B cell (primary cell): ENCODE results near the gene SDR39U1. TPM values are rescaled to one million over a fixed set of nuclear protein-coding genes. Genes with fewer than 3 reads are reported as not detected.

Experiments
- ATAC-seq: fragments of 200-7000 bp; cut with Tn5 transposase; one replicate; pipeline ENCODE4 v1.10.0; 2021; ENCODE audit warnings: low read depth, mild to moderate bottlenecking, moderate number of reproducible peaks, moderate library complexity
- CTCF ChIA-PET: fragments of 350-600 bp; sonication (Branson Sonifier 250); formaldehyde crosslinking; loops from one replicate; lab custom pipeline; 2021; ENCODE audit warnings: antibody characterized with exemption, inconsistent platforms; lab: Charles Lee
- POLR2A ChIA-PET: fragments of 350-600 bp; sonication (Branson Sonifier 250); formaldehyde crosslinking; loops from one replicate; lab custom pipeline; 2021; ENCODE audit warnings: antibody characterized with exemption; lab: Charles Lee
- DNase-seq: peaks from one replicate; pipeline ENCODE4 v3.0.0; 2013
- H2AFZ ChIP-seq: 2 replicates; pipeline ENCODE4 v1.6.1; 2012; ENCODE audit warnings: mild to moderate bottlenecking, low read depth, low read length; ENCODE audit not compliant: insufficient read depth, poor library complexity, severe bottlenecking
- H3K27ac ChIP-seq, 2 donors: 1 replicate in 1 of 2; 2 replicates in 1 of 2; pipeline ENCODE4 v1.5.1; 2012 to 2013; ENCODE audit warnings: low read length in 2 of 2, mild to moderate bottlenecking in 2 of 2, moderate library complexity in 1 of 2
- H3K27me3 ChIP-seq, 4 experiments: fragments of 200-600 bp in 1 of 4; sonication (generic) in 1 of 4; replicated peaks in 1 of 4; 1 replicate in 2 of 4; 2 replicates in 2 of 4; pipeline versions ENCODE4 v1.6.1 to v1.7.0; 2013 to 2016; ENCODE audit warnings: low read length in 3 of 4, mild to moderate bottlenecking in 2 of 4, mixed read lengths in 1 of 4, moderate library complexity in 1 of 4; ENCODE audit not compliant: insufficient read depth in 4 of 4, control insufficient read depth in 3 of 4; ENCODE audit errors: control extremely low read depth in 1 of 4
- H3K36me3 ChIP-seq, 2 experiments: replicated peaks in 1 of 2; 1 replicate in 1 of 2; 2 replicates in 1 of 2; pipeline versions ENCODE4 v1.6.1 to v1.7.1; 2013; ENCODE audit warnings: low read length in 1 of 2; ENCODE audit not compliant: insufficient read depth in 2 of 2, control insufficient read depth in 1 of 2; ENCODE audit errors: control extremely low read depth in 1 of 2, extremely low read depth in 1 of 2
- H3K4me1 ChIP-seq, 2 donors: fragments of 200-600 bp in 1 of 2; sonication (generic) in 1 of 2; 1 replicate in 1 of 2; 2 replicates in 1 of 2; pipeline versions ENCODE4 v1.5.1 to v1.6.1; 2013 to 2017; ENCODE audit warnings: low read length in 2 of 2; ENCODE audit not compliant: control insufficient read depth in 2 of 2, insufficient read depth in 2 of 2
- H3K4me2 ChIP-seq: replicated peaks from 2 replicates; pipeline ENCODE3; 2012; ENCODE audit warnings: mild to moderate bottlenecking, low read depth, low read length; ENCODE audit not compliant: poor library complexity, severe bottlenecking
- H3K4me3 ChIP-seq, 5 experiments: fragments of 200-600 bp in 1 of 5; sonication (generic) in 1 of 5; 1 replicate in 3 of 5; 2 replicates in 2 of 5; pipeline versions ENCODE4 v1.5.1 to v1.7.0; 2011 to 2016; ENCODE audit warnings: low read length in 4 of 5, mild to moderate bottlenecking in 4 of 5, low read depth in 2 of 5, control low read depth in 1 of 5, moderate library complexity in 1 of 5; ENCODE audit not compliant: insufficient read depth in 1 of 5; ENCODE audit errors: control extremely low read depth in 1 of 5, extremely low read depth in 1 of 5
- H3K79me2 ChIP-seq: fragments of 200-600 bp; sonication (generic); one replicate; pipeline ENCODE4 v1.6.0; 2016; ENCODE audit warnings: low read length; ENCODE audit not compliant: control insufficient read depth, insufficient read depth
- H3K9ac ChIP-seq: fragments of 200-600 bp; sonication (generic); 2 replicates; pipeline ENCODE4 v1.6.1; 2017; ENCODE audit warnings: mild to moderate bottlenecking, low read length, moderate library complexity
- H3K9me3 ChIP-seq, 3 donors: one replicate each; pipeline versions ENCODE4 v1.6.1 to v1.7.1; 2013; ENCODE audit warnings: low read length in 2 of 3; ENCODE audit not compliant: control insufficient read depth in 2 of 3, insufficient read depth in 1 of 3; ENCODE audit errors: control extremely low read depth in 1 of 3
- H4K20me1 ChIP-seq: 2 replicates; pipeline ENCODE4 v1.6.0; 2012; ENCODE audit warnings: mild to moderate bottlenecking, low read length; ENCODE audit not compliant: insufficient read depth, control insufficient read depth, poor library complexity, severe bottlenecking
- H3K27ac Mint-ChIP-seq: one replicate; pipeline ENCODE4 v1.8.0; 2021; ENCODE audit warnings: mixed read lengths
- H3K27me3 Mint-ChIP-seq: one replicate; pipeline ENCODE4 v1.8.0; 2021; ENCODE audit warnings: mixed read lengths
- H3K4me1 Mint-ChIP-seq: one replicate; pipeline ENCODE4 v1.8.0; 2021; ENCODE audit warnings: mixed read lengths
- H3K4me3 Mint-ChIP-seq: one replicate; pipeline ENCODE4 v1.8.0; 2021; ENCODE audit warnings: mixed read lengths
- H3K9me3 Mint-ChIP-seq: one replicate; pipeline ENCODE4 v1.8.0; 2022; ENCODE audit warnings: mixed read lengths; ENCODE audit not compliant: insufficient read depth
- CTCF ChIP-seq: fragments of 200-600 bp; IDR thresholded peaks from one replicate; pipeline ENCODE4 v1.8.0; 2022; ENCODE audit warnings: antibody characterized with exemption, mild to moderate bottlenecking
- EZH2 ChIP-seq: IDR thresholded peaks from 2 replicates; pipeline ENCODE4 v1.6.1; 2012; ENCODE audit warnings: borderline replicate concordance, low read depth, mild to moderate bottlenecking, moderate library complexity, low read length; ENCODE audit not compliant: insufficient read depth, poor library complexity, severe bottlenecking
- WGBS: methylation state at CpG from one replicate; pipeline ENCODE4 v1.1.5; 2013; ENCODE audit warnings: missing lambda C conversion rate; ENCODE audit not compliant: insufficient coverage; 5-methylcytosine and 5-hydroxymethylcytosine counted together
- intact Hi-C: fragments of 100-400 bp; cut with micrococcal nuclease; formaldehyde crosslinking; loops from one replicate; pipeline ENCODE4 v1.10.0; 2022
- polyA plus RNA-seq: library from polyadenylated mRNA; depleted of rRNA; stranded (reverse); fragments of >200 nt; gene quantifications from 2 replicates; pipeline ENCODE4 v1.2.3, GENCODE V29; 2012
- total RNA-seq, 2 donors: library from RNA; stranded (reverse); fragments of 120-200 nt in 1 of 2; gene quantifications; 1 replicate in 1 of 2; 2 replicates in 1 of 2; pipeline versions ENCODE4 v1.2.3 to v1.2.4, GENCODE V29; 2013 to 2022

SDR39U1 gene
- total and polyA plus RNA-seq, 2 donors (not counting 1 experiment from before 2014, with no cell fraction given), result 126 to 247 TPM

GRCh38 chr14:24434036-24434435 lies 8.5 kb downstream of the SDR39U1 start:
- H3K4me2 ChIP-seq, result no peak overlapping the region
- H3K27me3 Mint-ChIP-seq, result no peaks in the 10 kb centered on the region
- H2AFZ ChIP-seq, result no peak overlapping the region
- no peak for TF ChIP-seq EZH2
- no peak for TF ChIP-seq CTCF
- H3K27ac Mint-ChIP-seq, result no peak overlapping the region
- no peak overlapping the region for H3K27ac ChIP-seq
- DNase-seq (no peak), ATAC-seq (no peak)
- peaks cover 40 to 41% of the 10 kb centered on the region in 2 donors for H3K4me1 ChIP-seq
- H3K36me3 ChIP-seq, result peaks cover 0 to 75% of the 10 kb centered on the region in 2 experiments
- intact Hi-C loops, result loop anchor here (5.0 to 10.0 kb wide), 2 partner anchors 422 to 1339 kb away; partner anchors contain the start of genes ACIN1 and C14orf119
- peaks cover 67% of the 10 kb centered on the region for H4K20me1 ChIP-seq
- H3K4me3 Mint-ChIP-seq, result no peak overlapping the region
- ChIA-PET POLR2A (no interaction called here), CTCF (interaction anchor here (1.1 to 17.4 kb wide), 4 partner anchors 10 to 188 kb away, joined by 3 to 650 read pairs (median 36); partner anchors contain the start of genes ADCY4 and RIPK3)
- no peak overlapping the region for H3K4me3 ChIP-seq
- H3K9me3 Mint-ChIP-seq, result no peaks in the 10 kb centered on the region
- peaks cover 62% of the 10 kb centered on the region for H3K4me1 Mint-ChIP-seq
- H3K9me3 ChIP-seq, result no peaks in the 10 kb centered on the region
- H3K27me3 ChIP-seq, result no peaks in the 10 kb centered on the region
- no peak overlapping the region for H3K9ac ChIP-seq
- 79% methylated on average over 2 of the region's 7 CpGs for WGBS
- peaks cover 48% of the 10 kb centered on the region for H3K79me2 ChIP-seq
